Measurements from ENCODE around the gene NETO1.

Gene NETO1

DNA sequence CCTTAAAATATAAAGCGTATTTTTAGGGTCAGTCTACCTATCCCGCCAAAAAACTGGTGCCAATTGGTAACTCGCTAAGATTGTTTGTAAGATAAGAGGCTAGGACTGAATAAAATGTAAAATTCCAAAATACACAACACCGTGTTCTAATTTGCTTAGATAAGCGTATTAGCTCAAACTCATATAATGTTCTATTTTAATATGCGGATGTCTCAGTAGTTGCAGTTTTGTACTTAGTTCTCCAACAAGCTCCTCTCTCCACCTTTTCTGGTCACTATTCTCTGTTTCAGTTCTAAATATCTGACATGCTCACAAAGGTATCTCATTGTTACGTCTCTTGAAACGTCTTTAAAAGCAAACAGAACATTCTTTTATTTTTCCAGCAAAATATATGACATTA lies 24.0 kb downstream of the NETO1 start:
- H3K4me1 ChIP-seq (ENCODE audit: control extremely low read depth in 1 of 4, control insufficient read depth in 4 of 4, insufficient read depth in 4 of 4, low read length in 3 of 4) = no peaks in the 10 kb centered on the region
- H3K4me3 ChIP-seq (ENCODE audit: control insufficient read depth in 1 of 7, extremely low read depth in 1 of 7, insufficient read depth in 4 of 7, low read depth in 2 of 7, low read length in 6 of 7) = no peak overlapping the region
- POLR2A ChIA-PET = no interaction called here
- no peak overlapping the region for H3K27ac ChIP-seq (ENCODE audit: insufficient read depth in 1 of 2, low read depth in 1 of 2, low read length in 2 of 2, poor library complexity in 1 of 2, severe bottlenecking in 2 of 2)
- 93% methylated on average over 3 of the region's 8 CpGs for WGBS (ENCODE audit: insufficient coverage)
- H3K36me3 ChIP-seq (ENCODE audit: control insufficient read depth in 4 of 4, insufficient read depth in 4 of 4, low read length in 3 of 4) = no peaks in the 10 kb centered on the region
- H3K9me3 ChIP-seq (ENCODE audit: control extremely low read depth in 1 of 5, control insufficient read depth in 4 of 5, insufficient read depth in 2 of 5, low read depth in 1 of 5, low read length in 4 of 5) = no peaks in the 10 kb centered on the region
- H3K27me3 ChIP-seq (replicated peaks in 2 of 5; ENCODE audit: control insufficient read depth in 4 of 5, insufficient read depth in 5 of 5, low read length in 4 of 5) = peaks cover 0 to 2% (median 0%) of the 10 kb centered on the region in 5 experiments
- CTCF ChIA-PET = no interaction called here
- no peak for DNase-seq

DNA sequence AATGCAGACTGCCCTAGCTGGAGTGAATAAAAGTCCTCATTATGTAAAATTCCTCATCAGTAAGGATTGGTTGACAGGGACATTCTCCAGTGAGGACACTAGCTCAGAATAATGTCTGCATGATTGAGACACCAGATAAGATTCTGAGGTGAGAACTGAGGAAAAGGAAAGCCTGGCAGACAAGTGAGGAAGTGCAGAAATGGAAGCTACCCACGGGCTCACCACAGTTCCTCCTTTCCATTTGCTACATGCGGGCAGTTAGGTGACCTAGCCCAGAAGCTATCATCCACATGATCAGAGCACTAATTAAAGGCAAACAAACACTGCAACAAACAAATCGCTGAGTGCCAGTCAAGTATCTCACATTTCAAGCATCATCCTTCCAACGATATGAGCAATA lies 27.7 kb downstream of the NETO1 start:
- 0% methylated on average over 2 of the region's 4 CpGs for WGBS (ENCODE audit: insufficient coverage)
- Histone ChIP-seq H3K36me3 (ENCODE audit: control insufficient read depth in 4 of 4, insufficient read depth in 4 of 4, low read length in 3 of 4) (no peaks in the 10 kb centered on the region), H3K9me3 (ENCODE audit: control extremely low read depth in 1 of 5, control insufficient read depth in 4 of 5, insufficient read depth in 2 of 5, low read depth in 1 of 5, low read length in 4 of 5) (no peaks in the 10 kb centered on the region), H3K4me1 (ENCODE audit: control extremely low read depth in 1 of 4, control insufficient read depth in 4 of 4, insufficient read depth in 4 of 4, low read length in 3 of 4) (no peaks in the 10 kb centered on the region), H3K27ac (ENCODE audit: insufficient read depth in 1 of 2, low read depth in 1 of 2, low read length in 2 of 2, poor library complexity in 1 of 2, severe bottlenecking in 2 of 2) (no peak overlapping the region), H3K4me3 (ENCODE audit: control insufficient read depth in 1 of 7, extremely low read depth in 1 of 7, insufficient read depth in 4 of 7, low read depth in 2 of 7, low read length in 6 of 7) (no peak overlapping the region), H3K27me3 (replicated peaks in 2 of 5; ENCODE audit: control insufficient read depth in 4 of 5, insufficient read depth in 5 of 5, low read length in 4 of 5) (peaks cover 0 to 2% (median 0%) of the 10 kb centered on the region in 5 experiments)
- POLR2A ChIA-PET = no interaction called here
- peak in 2 of 3 donors; percentile 2 for DNase-seq
- CTCF ChIA-PET = no interaction called here

DNA sequence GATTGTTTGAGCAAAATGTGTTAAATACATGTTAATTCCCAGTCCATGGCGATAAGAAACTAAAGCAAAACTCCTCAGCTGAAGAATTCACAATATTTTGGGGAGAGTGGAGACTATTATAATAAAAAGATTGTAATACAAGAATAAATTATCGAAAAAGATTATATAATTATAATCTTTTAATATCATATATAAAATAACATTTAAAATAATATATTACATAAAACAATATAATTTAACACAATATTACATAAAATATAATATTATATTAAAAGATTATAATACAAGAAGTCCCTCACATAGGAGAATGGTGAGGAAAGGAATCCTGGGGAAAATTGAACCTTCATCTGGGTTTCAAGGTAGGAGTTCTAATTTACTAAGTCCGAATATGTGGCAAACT lies 33.1 kb downstream of the NETO1 start:
- Histone ChIP-seq H3K36me3 (ENCODE audit: control insufficient read depth in 4 of 4, insufficient read depth in 4 of 4, low read length in 3 of 4) (no peaks in the 10 kb centered on the region), H3K27me3 (replicated peaks in 2 of 5; ENCODE audit: control insufficient read depth in 4 of 5, insufficient read depth in 5 of 5, low read length in 4 of 5) (peaks cover 0 to 6% (median 0%) of the 10 kb centered on the region in 5 experiments), H3K4me3 (ENCODE audit: control insufficient read depth in 1 of 7, extremely low read depth in 1 of 7, insufficient read depth in 4 of 7, low read depth in 2 of 7, low read length in 6 of 7) (no peak overlapping the region), H3K9me3 (ENCODE audit: control extremely low read depth in 1 of 5, control insufficient read depth in 4 of 5, insufficient read depth in 2 of 5, low read depth in 1 of 5, low read length in 4 of 5) (no peaks in the 10 kb centered on the region), H3K27ac (ENCODE audit: insufficient read depth in 1 of 2, low read depth in 1 of 2, low read length in 2 of 2, poor library complexity in 1 of 2, severe bottlenecking in 2 of 2) (no peak overlapping the region), H3K4me1 (ENCODE audit: control extremely low read depth in 1 of 4, control insufficient read depth in 4 of 4, insufficient read depth in 4 of 4, low read length in 3 of 4) (no peaks in the 10 kb centered on the region)
- CTCF ChIA-PET = no interaction called here
- POLR2A ChIA-PET = no interaction called here
- 100% methylated on average over 1 of the region's 3 CpGs for WGBS (ENCODE audit: insufficient coverage)
- no peak for DNase-seq

DNA sequence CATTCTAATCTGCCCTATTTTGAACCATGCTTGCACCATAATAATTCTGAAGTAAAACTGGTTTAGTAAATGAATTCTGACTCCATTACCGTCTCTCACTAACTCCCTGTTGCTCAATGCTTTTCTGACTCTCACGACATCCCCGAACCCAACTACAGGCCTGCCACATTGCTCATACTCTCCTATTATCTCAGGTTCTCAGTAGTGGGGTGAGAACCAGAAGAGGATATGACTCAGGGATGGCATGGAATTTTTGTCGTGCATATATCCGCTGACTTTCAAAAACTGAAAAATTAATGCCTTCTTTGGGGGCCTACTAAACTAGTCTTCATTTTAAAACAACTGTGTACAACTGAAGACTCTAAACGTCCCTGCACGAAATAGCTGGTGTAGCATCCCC lies 34.3 kb downstream of the NETO1 start:
- WGBS (ENCODE audit: insufficient coverage) = 100% methylated on average over 4 of the region's 7 CpGs
- Histone ChIP-seq H3K4me1 (ENCODE audit: control extremely low read depth in 1 of 4, control insufficient read depth in 4 of 4, insufficient read depth in 4 of 4, low read length in 3 of 4) (peaks cover 0 to 3% (median 0%) of the 10 kb centered on the region in 4 experiments), H3K4me3 (ENCODE audit: control insufficient read depth in 1 of 7, extremely low read depth in 1 of 7, insufficient read depth in 4 of 7, low read depth in 2 of 7, low read length in 6 of 7) (no peak overlapping the region), H3K27me3 (replicated peaks in 2 of 5; ENCODE audit: control insufficient read depth in 4 of 5, insufficient read depth in 5 of 5, low read length in 4 of 5) (peaks cover 0 to 6% (median 0%) of the 10 kb centered on the region in 5 experiments), H3K9me3 (ENCODE audit: control extremely low read depth in 1 of 5, control insufficient read depth in 4 of 5, insufficient read depth in 2 of 5, low read depth in 1 of 5, low read length in 4 of 5) (no peaks in the 10 kb centered on the region), H3K27ac (ENCODE audit: insufficient read depth in 1 of 2, low read depth in 1 of 2, low read length in 2 of 2, poor library complexity in 1 of 2, severe bottlenecking in 2 of 2) (no peak overlapping the region), H3K36me3 (ENCODE audit: control insufficient read depth in 4 of 4, insufficient read depth in 4 of 4, low read length in 3 of 4) (no peaks in the 10 kb centered on the region)
- ChIA-PET CTCF (no interaction called here), POLR2A (no interaction called here)
- DNase-seq = no peak

DNA sequence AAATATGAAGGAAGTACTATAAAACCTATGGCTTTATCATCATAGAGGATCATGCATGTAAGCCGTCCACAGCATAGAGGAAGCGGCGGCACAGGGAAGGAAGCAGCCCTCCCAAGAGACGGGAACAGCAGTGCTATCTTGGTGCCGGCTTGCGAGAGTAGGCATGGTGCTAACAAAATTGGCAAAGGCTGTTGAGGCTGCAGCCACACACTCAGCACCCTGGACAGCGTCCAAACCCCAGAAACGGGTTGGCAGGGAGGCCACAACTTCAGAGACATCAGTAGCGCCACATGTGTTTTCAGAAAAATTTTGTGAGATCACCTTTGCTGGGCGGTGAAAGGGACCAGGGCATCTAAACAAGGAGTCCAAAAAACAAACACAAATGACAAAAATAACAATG lies 37.7 kb downstream of the NETO1 start:
- H3K9me3 ChIP-seq (ENCODE audit: control extremely low read depth in 1 of 5, control insufficient read depth in 4 of 5, insufficient read depth in 2 of 5, low read depth in 1 of 5, low read length in 4 of 5) = no peaks in the 10 kb centered on the region
- WGBS (ENCODE audit: insufficient coverage) = 21% methylated on average over 8 of the region's 10 CpGs
- H3K4me1 ChIP-seq (ENCODE audit: control extremely low read depth in 1 of 4, control insufficient read depth in 4 of 4, insufficient read depth in 4 of 4, low read length in 3 of 4) = peaks cover 0 to 3% (median 0%) of the 10 kb centered on the region in 4 experiments
- peaks cover 0 to 6% (median 1%) of the 10 kb centered on the region in 5 experiments for H3K27me3 ChIP-seq (replicated peaks in 2 of 5; ENCODE audit: control insufficient read depth in 4 of 5, insufficient read depth in 5 of 5, low read length in 4 of 5)
- ChIA-PET CTCF (no interaction called here), POLR2A (no interaction called here)
- peak; percentile 1 to 23 (median 11) for DNase-seq
- no peak overlapping the region for H3K27ac ChIP-seq (ENCODE audit: insufficient read depth in 1 of 2, low read depth in 1 of 2, low read length in 2 of 2, poor library complexity in 1 of 2, severe bottlenecking in 2 of 2)
- H3K36me3 ChIP-seq (ENCODE audit: control insufficient read depth in 4 of 4, insufficient read depth in 4 of 4, low read length in 3 of 4) = no peaks in the 10 kb centered on the region
- no peak overlapping the region for H3K4me3 ChIP-seq (ENCODE audit: control insufficient read depth in 1 of 7, extremely low read depth in 1 of 7, insufficient read depth in 4 of 7, low read depth in 2 of 7, low read length in 6 of 7)

DNA sequence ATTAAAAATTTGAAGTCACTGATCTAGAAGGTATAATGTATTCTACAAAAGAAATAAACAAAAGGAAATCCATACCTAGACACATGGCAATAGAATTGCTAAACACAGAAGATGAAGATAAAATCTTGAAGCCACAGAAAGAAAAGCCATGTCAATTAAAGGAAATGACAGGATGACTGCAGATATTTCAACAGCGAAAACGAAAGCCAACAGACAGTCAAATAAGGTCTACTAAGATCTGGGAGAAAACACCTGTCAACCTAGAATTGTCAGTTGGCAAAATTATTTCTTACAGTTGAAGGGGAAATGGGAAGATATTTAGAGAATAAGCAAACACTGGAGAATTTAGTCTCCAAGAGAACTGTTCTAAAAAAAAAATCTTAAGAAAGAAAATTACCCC lies 39.2 kb downstream of the NETO1 start:
- no peak for DNase-seq
- Histone ChIP-seq H3K36me3 (ENCODE audit: control insufficient read depth in 4 of 4, insufficient read depth in 4 of 4, low read length in 3 of 4) (no peaks in the 10 kb centered on the region), H3K27me3 (replicated peaks in 2 of 5; ENCODE audit: control insufficient read depth in 4 of 5, insufficient read depth in 5 of 5, low read length in 4 of 5) (peaks cover 0 to 6% (median 1%) of the 10 kb centered on the region in 5 experiments), H3K27ac (ENCODE audit: insufficient read depth in 1 of 2, low read depth in 1 of 2, low read length in 2 of 2, poor library complexity in 1 of 2, severe bottlenecking in 2 of 2) (no peak overlapping the region), H3K9me3 (ENCODE audit: control extremely low read depth in 1 of 5, control insufficient read depth in 4 of 5, insufficient read depth in 2 of 5, low read depth in 1 of 5, low read length in 4 of 5) (no peaks in the 10 kb centered on the region), H3K4me1 (ENCODE audit: control extremely low read depth in 1 of 4, control insufficient read depth in 4 of 4, insufficient read depth in 4 of 4, low read length in 3 of 4) (peaks cover 0 to 3% (median 0%) of the 10 kb centered on the region in 4 experiments), H3K4me3 (ENCODE audit: control insufficient read depth in 1 of 7, extremely low read depth in 1 of 7, insufficient read depth in 4 of 7, low read depth in 2 of 7, low read length in 6 of 7) (no peak overlapping the region)
- ChIA-PET POLR2A (no interaction called here), CTCF (interaction anchor here (0.7 kb wide), 1 partner anchor 594 kb away, joined by 4 read pairs; no protein-coding TSS in a partner anchor)
- WGBS (ENCODE audit: insufficient coverage) = 60% methylated on average over 2 of the region's 2 CpGs

DNA sequence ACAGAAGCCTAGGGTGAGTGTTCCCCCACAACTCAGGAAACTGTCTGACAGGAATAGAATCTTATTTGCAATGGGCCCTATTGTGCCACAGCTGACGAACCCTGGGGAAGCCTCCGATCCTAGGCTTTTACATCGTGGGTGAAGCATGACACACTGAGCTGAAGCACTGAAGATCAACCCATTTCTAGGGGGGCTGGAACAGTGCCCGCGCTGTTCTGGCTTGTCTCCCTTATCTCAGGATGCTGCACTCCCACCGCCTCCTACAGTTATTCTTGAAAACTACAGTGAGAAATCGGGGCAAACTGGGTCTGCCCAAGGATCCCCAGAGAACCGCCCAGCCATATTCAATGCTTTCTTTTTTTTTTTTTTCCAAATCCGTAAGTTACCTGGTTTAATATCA lies 41.1 kb downstream of the NETO1 start:
- no peaks in the 10 kb centered on the region for H3K9me3 ChIP-seq (ENCODE audit: control extremely low read depth in 1 of 5, control insufficient read depth in 4 of 5, insufficient read depth in 2 of 5, low read depth in 1 of 5, low read length in 4 of 5)
- peaks cover 0 to 3% (median 0%) of the 10 kb centered on the region in 4 experiments for H3K4me1 ChIP-seq (ENCODE audit: control extremely low read depth in 1 of 4, control insufficient read depth in 4 of 4, insufficient read depth in 4 of 4, low read length in 3 of 4)
- H3K4me3 ChIP-seq (ENCODE audit: control insufficient read depth in 1 of 7, extremely low read depth in 1 of 7, insufficient read depth in 4 of 7, low read depth in 2 of 7, low read length in 6 of 7) = no peak overlapping the region
- no peaks in the 10 kb centered on the region for H3K36me3 ChIP-seq (ENCODE audit: control insufficient read depth in 4 of 4, insufficient read depth in 4 of 4, low read length in 3 of 4)
- ChIA-PET CTCF (no interaction called here), POLR2A (no interaction called here)
- DNase-seq = no peak
- 77% methylated on average over 7 of the region's 9 CpGs for WGBS (ENCODE audit: insufficient coverage)
- peaks cover 0 to 6% (median 1%) of the 10 kb centered on the region in 5 experiments for H3K27me3 ChIP-seq (replicated peaks in 2 of 5; ENCODE audit: control insufficient read depth in 4 of 5, insufficient read depth in 5 of 5, low read length in 4 of 5)
- no peak overlapping the region for H3K27ac ChIP-seq (ENCODE audit: insufficient read depth in 1 of 2, low read depth in 1 of 2, low read length in 2 of 2, poor library complexity in 1 of 2, severe bottlenecking in 2 of 2)
